AG04450 (cell line): ENCODE data around the gene C5. TPM values are rescaled to one million over a fixed set of nuclear protein-coding genes. Genes with fewer than 3 reads are reported as not detected.
"Not testable (repeated sequence)": the region's sequence is repeated elsewhere in the genome, so short reads cannot be mapped to it uniquely, and the experiment has no call there.

Experiments
- CTCF ChIA-PET: fragments of 300-600, 350-600 bp; formaldehyde crosslinking; extraction: SDS; loops from one replicate; lab custom pipeline; 2022; ENCODE audit warnings: antibody characterized with exemption, inconsistent platforms; lab: Charles Lee
- POLR2A ChIA-PET: fragments of 350-600 bp; formaldehyde crosslinking; extraction: SDS; loops from one replicate; lab custom pipeline; 2021; ENCODE audit warnings: antibody characterized with exemption, inconsistent platforms; lab: Yijun Ruan, JAX
- DNase-seq: peaks from one replicate; pipeline ENCODE4 v3.0.0-alpha.2; 2011; ENCODE audit warnings: low read depth, low spot score
- H3K27ac ChIP-seq: one replicate; pipeline ENCODE4 v1.5.1; 2012; ENCODE audit warnings: low read depth, low read length, control low read depth
- H3K27me3 ChIP-seq: one replicate; pipeline ENCODE4 v1.6.0; 2012; ENCODE audit warnings: low read length; ENCODE audit not compliant: control insufficient read depth, insufficient read depth
- H3K4me3 ChIP-seq: 2 replicates; pipeline ENCODE4 v1.5.1; 2011; ENCODE audit warnings: mild to moderate bottlenecking, low read depth, low read length, control low read depth
- H3K9me3 ChIP-seq: 2 replicates; pipeline ENCODE4 v1.5.1; 2012; ENCODE audit warnings: low read length; ENCODE audit not compliant: control insufficient read depth, insufficient read depth
- CTCF ChIP-seq: IDR thresholded peaks from 2 replicates; pipeline ENCODE4 v1.5.1; 2011; ENCODE audit warnings: low read depth, low read length, control low read depth, inconsistent platforms
- polyA plus RNA-seq: library from polyadenylated mRNA; depleted of rRNA; stranded (reverse); fragments of >200 nt; gene quantifications from 2 replicates; pipeline ENCODE4 v1.2.3, GENCODE V29; 2011

Gene C5
- polyA plus RNA-seq, 1 experiment, result 2.2 TPM

- CTCF ChIA-PET, result no interaction called here
- TF ChIP-seq CTCF, result no peak
- H3K27ac ChIP-seq, result no peak overlapping the region
- no peak overlapping the region for H3K4me3 ChIP-seq
- POLR2A ChIA-PET, result no interaction called here
- H3K9me3 ChIP-seq, result no peaks in the 10 kb centered on the region
- DNase-seq, result no peak
- H3K27me3 ChIP-seq, result no peaks in the 10 kb centered on the region
These were observed 3.5 kb upstream of the C5 start for GRCh38 chr9:121053544-121053943.

- Histone ChIP-seq H3K27ac (no peak overlapping the region), H3K9me3 (no peaks in the 10 kb centered on the region), H3K27me3 (no peaks in the 10 kb centered on the region), H3K4me3 (no peak overlapping the region)
- DNase-seq, result no peak
- no peak for TF ChIP-seq CTCF
- POLR2A ChIA-PET, result no interaction called here
- CTCF ChIA-PET, result interaction anchor here (1.2 to 4.9 kb wide), 3 partner anchors 12 to 66 kb away, joined by 3 to 77 read pairs (median 4); no protein-coding TSS in a partner anchor
These were observed 1.5 kb downstream of the C5 start for GRCh38 chr9:121048618-121049017.

- no peak overlapping the region for H3K4me3 ChIP-seq
- TF ChIP-seq CTCF, result no peak
- no peaks in the 10 kb centered on the region for H3K27me3 ChIP-seq
- ChIA-PET CTCF (interaction anchor here (1.2 to 4.9 kb wide), 3 partner anchors 12 to 66 kb away, joined by 3 to 77 read pairs (median 4); no protein-coding TSS in a partner anchor), POLR2A (no interaction called here)
- DNase-seq, result no peak
- H3K9me3 ChIP-seq, result no peaks in the 10 kb centered on the region
- no peak overlapping the region for H3K27ac ChIP-seq
These were observed 1.9 kb downstream of the C5 start for GRCh38 chr9:121048175-121048574.

GRCh38 chr9:121038804-121039203, 11.3 kb downstream of the C5 start:
- Histone ChIP-seq H3K9me3 (no peaks in the 10 kb centered on the region), H3K27me3 (no peaks in the 10 kb centered on the region), H3K27ac (no peak overlapping the region), H3K4me3 (no peak overlapping the region)
- POLR2A ChIA-PET, result no interaction called here
- CTCF ChIA-PET, result no interaction called here
- DNase-seq, result no peak
- no peak for TF ChIP-seq CTCF

GRCh38 chr9:121038362-121038761, 11.7 kb downstream of the C5 start:
- CTCF ChIA-PET, result no interaction called here

GRCh38 chr9:121035717-121036116, 14.4 kb downstream of the C5 start:
- POLR2A ChIA-PET, H3K4me3 ChIP-seq, H3K9me3 ChIP-seq, H3K27ac ChIP-seq, H3K27me3 ChIP-seq, DNase-seq: not testable (repeated sequence)
- CTCF ChIA-PET, result interaction anchor here (0.5 to 2.9 kb wide), 4 partner anchors 19 to 87 kb away, joined by 3 to 20 read pairs (median 5); no protein-coding TSS in a partner anchor

More at GRCh38 chr9:121038362-121038761, 11.7 kb downstream of the C5 start:
- Histone ChIP-seq H3K27ac (no peak overlapping the region), H3K4me3 (no peak overlapping the region), H3K9me3 (no peaks in the 10 kb centered on the region), H3K27me3 (no peaks in the 10 kb centered on the region)
- TF ChIP-seq CTCF, result no peak
- POLR2A ChIA-PET, result no interaction called here
- no peak for DNase-seq
